Mononuclear cell (primary cell): ENCODE measurements around the gene MINK1. TPM values are rescaled to one million over a fixed set of nuclear protein-coding genes. Genes with fewer than 3 reads are reported as not detected.

Experiments
- H3K27me3 ChIP-seq: 2 replicates; pipeline ENCODE4 v1.6.0; 2011; ENCODE audit warnings: low read length, control low read depth; ENCODE audit not compliant: insufficient read depth
- H3K4me1 ChIP-seq: 2 replicates; pipeline ENCODE4 v1.5.1; 2011; ENCODE audit warnings: mild to moderate bottlenecking, low read length, control low read depth; ENCODE audit not compliant: insufficient read depth
- H3K4me3 ChIP-seq: 2 replicates; pipeline ENCODE4 v1.5.1; 2011; ENCODE audit warnings: mild to moderate bottlenecking, low read length, moderate library complexity
- H3K9me3 ChIP-seq: 2 replicates; pipeline ENCODE4 v1.5.1; 2011; ENCODE audit warnings: low read depth, mild to moderate bottlenecking, control low read depth, low read length
- total RNA-seq: library from RNA; depleted of rRNA; stranded (reverse); fragments of >200 nt; gene quantifications from one replicate; pipeline ENCODE4 v1.2.3, GENCODE V29; 2012

The MINK1 gene
- total RNA-seq, 1 donor, result 68.8 TPM

DNA sequence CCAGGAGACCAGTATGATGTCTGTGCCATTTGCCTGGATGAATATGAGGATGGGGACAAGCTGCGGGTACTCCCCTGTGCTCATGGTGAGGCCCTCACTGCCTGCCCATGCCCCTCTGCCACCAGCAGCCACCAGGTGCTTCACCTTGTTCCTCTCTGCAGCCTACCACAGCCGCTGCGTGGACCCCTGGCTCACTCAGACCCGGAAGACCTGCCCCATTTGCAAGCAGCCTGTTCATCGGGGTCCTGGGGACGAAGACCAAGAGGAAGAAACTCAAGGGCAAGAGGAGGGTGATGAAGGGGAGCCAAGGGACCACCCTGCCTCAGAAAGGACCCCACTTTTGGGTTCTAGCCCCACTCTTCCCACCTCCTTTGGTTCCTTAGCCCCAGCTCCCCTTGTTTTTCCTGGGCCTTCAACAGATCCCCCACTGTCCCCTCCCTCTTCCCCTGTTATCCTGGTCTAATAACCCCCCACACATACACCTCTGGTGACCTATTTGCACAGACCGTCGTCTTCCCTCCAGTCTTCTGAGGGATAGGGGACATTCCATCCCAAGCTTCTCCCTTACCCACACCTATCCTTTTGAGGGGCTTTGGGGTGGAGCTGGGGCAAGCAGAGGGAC is 111.5 kb downstream of the MINK1 start:
- Histone ChIP-seq H3K4me1 (peaks cover 63% of the 10 kb centered on the region), H3K27me3 (no peaks in the 10 kb centered on the region), H3K4me3 (peak overlapping the region; percentile 99), H3K9me3 (no peaks in the 10 kb centered on the region)

DNA sequence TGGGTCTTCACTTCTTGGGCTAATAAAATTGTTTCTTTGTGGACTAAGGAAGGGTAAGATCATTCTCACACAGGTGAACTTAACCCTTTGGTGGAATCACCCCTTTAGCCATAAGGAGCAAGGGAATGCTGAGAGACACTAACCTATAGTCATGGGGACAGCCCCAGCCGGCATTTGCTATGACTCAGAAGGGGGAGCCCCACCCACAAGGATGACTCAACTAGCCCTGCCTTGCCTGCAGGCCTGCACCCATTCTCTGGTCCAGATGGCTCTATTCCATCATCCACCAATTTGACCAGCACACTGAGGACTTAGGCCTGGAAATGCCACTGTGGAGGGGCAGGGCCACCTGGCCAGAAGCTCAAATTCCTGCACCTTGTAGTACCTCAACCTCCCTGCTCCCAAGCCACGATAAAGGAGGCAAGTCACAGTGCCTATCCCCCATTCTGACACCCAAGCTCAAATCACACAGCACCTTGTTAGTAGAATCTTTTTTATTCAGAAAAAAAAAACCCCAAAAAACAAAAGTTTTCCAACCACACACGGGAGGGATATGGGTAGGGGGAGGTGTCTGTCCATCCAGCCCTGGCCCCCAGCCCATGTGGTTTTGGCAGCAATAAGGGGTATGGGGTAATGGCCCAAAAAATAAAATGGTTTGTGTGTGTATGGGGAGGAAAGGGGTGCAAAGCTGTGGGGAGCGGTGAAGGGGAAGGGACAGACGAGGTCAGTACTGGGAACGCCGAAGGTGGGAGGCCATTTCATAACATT is 112.2 kb downstream of the MINK1 start:
- H3K9me3 ChIP-seq, result no peaks in the 10 kb centered on the region
- H3K27me3 ChIP-seq, result no peaks in the 10 kb centered on the region
- peak overlapping the region; percentile 99 for H3K4me3 ChIP-seq
- peaks cover 67% of the 10 kb centered on the region for H3K4me1 ChIP-seq

DNA sequence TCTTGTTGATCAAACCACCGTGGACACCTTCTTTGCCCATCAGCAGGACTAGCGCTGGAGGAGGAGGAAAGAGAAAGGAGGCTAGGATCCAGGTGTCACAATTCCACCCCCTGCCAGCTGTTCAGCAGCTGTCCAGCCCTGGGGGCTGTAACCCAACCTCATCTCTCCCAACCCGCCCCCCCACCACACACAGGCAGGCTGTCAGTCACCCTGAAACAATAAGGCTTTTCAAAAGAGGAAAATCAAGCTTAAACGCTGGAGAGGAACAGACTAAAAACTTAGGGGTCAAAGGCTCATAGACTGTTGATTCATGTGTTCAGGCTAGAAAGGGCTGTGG is 112.8 kb downstream of the MINK1 start:
- H3K4me3 ChIP-seq, result peak overlapping the region; percentile 99
- H3K4me1 ChIP-seq, result peaks cover 72% of the 10 kb centered on the region

DNA sequence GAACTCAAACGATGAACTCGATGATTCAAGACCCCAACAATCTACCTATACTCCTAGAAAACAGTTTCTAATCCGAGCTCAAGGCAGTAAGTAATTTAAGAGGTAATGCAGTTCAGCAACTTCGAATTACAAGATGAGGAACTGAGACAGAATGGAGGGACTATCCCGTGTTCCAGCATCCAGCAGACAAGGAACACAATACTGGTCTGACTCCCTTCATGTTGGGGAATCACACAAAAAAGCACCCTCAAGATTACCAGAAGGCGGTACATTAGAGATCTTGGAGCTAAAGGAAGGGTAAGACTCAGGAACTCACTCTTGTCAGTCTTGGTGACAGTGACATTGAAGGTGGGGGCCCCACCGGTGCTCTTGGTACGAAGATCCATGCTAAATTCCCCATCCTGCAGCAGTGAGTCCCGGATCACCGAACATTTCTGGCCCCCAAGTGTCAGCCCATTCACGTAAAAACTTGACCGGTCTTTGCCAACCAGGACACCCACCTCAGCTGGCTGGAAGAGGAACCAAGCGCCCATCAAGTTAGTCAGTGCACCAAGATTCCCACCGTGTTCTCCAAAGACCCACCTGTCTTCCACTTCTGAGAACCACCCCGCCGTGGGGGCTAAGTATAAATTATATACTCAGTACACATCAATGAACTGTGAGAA is 113.3 kb downstream of the MINK1 start:
- Histone ChIP-seq H3K4me3 (peak overlapping the region; percentile 99), H3K9me3 (no peaks in the 10 kb centered on the region), H3K27me3 (no peaks in the 10 kb centered on the region), H3K4me1 (peaks cover 72% of the 10 kb centered on the region)

More for the DNA sequence above, 112.8 kb downstream of the MINK1 start:
- no peaks in the 10 kb centered on the region for H3K27me3 ChIP-seq
- H3K9me3 ChIP-seq, result no peaks in the 10 kb centered on the region

DNA sequence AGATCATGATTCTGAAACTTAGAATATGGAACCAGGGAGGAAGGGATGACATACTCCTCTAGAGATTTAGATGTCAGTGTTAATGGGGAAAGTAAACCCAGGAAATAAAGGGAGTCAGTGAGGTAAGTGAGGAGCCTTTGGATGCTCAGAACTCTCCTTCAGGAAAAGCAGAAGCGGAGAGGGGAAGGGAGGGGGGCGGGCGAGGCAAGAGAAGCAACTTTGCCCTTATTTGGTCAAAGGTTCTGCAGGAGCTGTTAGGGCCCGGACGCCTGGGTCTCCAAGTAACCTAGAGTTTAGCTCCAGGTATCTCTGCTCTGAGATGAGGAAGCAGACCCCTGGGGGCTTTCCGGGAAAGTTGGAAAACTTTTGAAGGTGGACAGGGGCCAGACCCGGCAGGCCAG is 113.9 kb downstream of the MINK1 start:
- Histone ChIP-seq H3K4me1 (peaks cover 69% of the 10 kb centered on the region), H3K4me3 (peak overlapping the region; percentile 99), H3K9me3 (no peaks in the 10 kb centered on the region), H3K27me3 (no peaks in the 10 kb centered on the region)

Other genes with a start within 250 kb of the MINK1 start
- not detected for gene SMTNL2, start 248.8 kb upstream of the MINK1 start, total RNA-seq
- not detected for gene ALOX15, start 191.7 kb upstream of the MINK1 start, total RNA-seq
- 16.3 TPM for gene PELP1, start 129.2 kb upstream of the MINK1 start, total RNA-seq
- gene ARRB2, start 122.7 kb upstream of the MINK1 start, total RNA-seq, result 201 TPM
- gene MED11, start 101.9 kb upstream of the MINK1 start, total RNA-seq, result 4.8 TPM
- gene ZMYND15, start 93.5 kb upstream of the MINK1 start, total RNA-seq, result 1.3 TPM
- 32.6 TPM for gene CXCL16, start 93.4 kb upstream of the MINK1 start, total RNA-seq
- not detected for gene TM4SF5, start 61.5 kb upstream of the MINK1 start, total RNA-seq
- not detected for gene VMO1, start 47.0 kb upstream of the MINK1 start, total RNA-seq
- not detected for gene GLTPD2, start 44.4 kb upstream of the MINK1 start, total RNA-seq
- gene PSMB6, start 37.2 kb upstream of the MINK1 start, total RNA-seq, result 41.5 TPM
- gene PLD2, start 26.2 kb upstream of the MINK1 start, total RNA-seq, result 7.9 TPM
- gene C17orf107, start 66.2 kb downstream of the MINK1 start, total RNA-seq, result 26.4 TPM
- 2.2 TPM for gene CHRNE, start 69.8 kb downstream of the MINK1 start, total RNA-seq
- 4.2 TPM for gene GP1BA, start 98.9 kb downstream of the MINK1 start, total RNA-seq
- gene SLC25A11, start 106.7 kb downstream of the MINK1 start, total RNA-seq, result 17.1 TPM
- gene RNF167, start 106.9 kb downstream of the MINK1 start, total RNA-seq, result 19.3 TPM
- gene PFN1, start 115.2 kb downstream of the MINK1 start, total RNA-seq, result 414 TPM
- gene ENO3, start 117.8 kb downstream of the MINK1 start, total RNA-seq, result 3.9 TPM
- gene SPAG7, start 134.5 kb downstream of the MINK1 start, total RNA-seq, result 30.4 TPM
- gene CAMTA2, start 154.3 kb downstream of the MINK1 start, total RNA-seq, result 12.9 TPM
- not detected for gene INCA1, start 164.2 kb downstream of the MINK1 start, total RNA-seq
- 8.1 TPM for gene KIF1C, start 164.6 kb downstream of the MINK1 start, total RNA-seq
- gene SLC52A1, start 202.1 kb downstream of the MINK1 start, total RNA-seq, result not detected
- gene ZFP3, start 245.1 kb downstream of the MINK1 start, total RNA-seq, result 1.9 TPM